ENCODE measurements around the gene UMAD1.
"Not testable (repeated sequence)": the region's sequence is repeated elsewhere in the genome, so short reads cannot be mapped to it uniquely, and the experiment has no call there.

UMAD1 gene

GRCh38 chr7:7652798-7653540 is 12.4 kb downstream of the UMAD1 start:
- no peak for DNase-seq (ENCODE audit: low read depth)

- no peak for DNase-seq (ENCODE audit: low read depth)
Measured at GRCh38 chr7:7653593-7654187, 13.1 kb downstream of the UMAD1 start.

- no peak for DNase-seq (ENCODE audit: low read depth)
Measured at GRCh38 chr7:7654964-7655715, 14.6 kb downstream of the UMAD1 start.

GRCh38 chr7:7656459-7656858 is 15.9 kb downstream of the UMAD1 start:
- not testable (repeated sequence) for DNase-seq (ENCODE audit: low read depth)

- no peak for DNase-seq (ENCODE audit: low read depth)
Measured at GRCh38 chr7:7662527-7662926, 22.0 kb downstream of the UMAD1 start.

GRCh38 chr7:7664291-7664690 is 23.7 kb downstream of the UMAD1 start:
- DNase-seq (ENCODE audit: low read depth), result no peak

- DNase-seq (ENCODE audit: low read depth), result no peak
Measured at GRCh38 chr7:7665031-7665430, 24.5 kb downstream of the UMAD1 start.

- DNase-seq (ENCODE audit: low read depth), result no peak
Measured at GRCh38 chr7:7667187-7667586, 26.6 kb downstream of the UMAD1 start.

- no peak for DNase-seq (ENCODE audit: low read depth)
Measured at GRCh38 chr7:7668706-7669105, 28.2 kb downstream of the UMAD1 start.

GRCh38 chr7:7670490-7670889 is 29.9 kb downstream of the UMAD1 start:
- no peak for DNase-seq (ENCODE audit: low read depth)

- no peak for DNase-seq (ENCODE audit: low read depth)
Measured at GRCh38 chr7:7671361-7671760, 30.8 kb downstream of the UMAD1 start.

- DNase-seq (ENCODE audit: low read depth), result no peak
Measured at GRCh38 chr7:7672545-7673239, 32.1 kb downstream of the UMAD1 start.

GRCh38 chr7:7673240-7673550 is 32.6 kb downstream of the UMAD1 start:
- no peak for DNase-seq (ENCODE audit: low read depth)

- no peak for DNase-seq (ENCODE audit: low read depth)
Measured at GRCh38 chr7:7675686-7676085, 35.1 kb downstream of the UMAD1 start.

- not testable (repeated sequence) for DNase-seq (ENCODE audit: low read depth)
Measured at GRCh38 chr7:7679640-7680039, 39.1 kb downstream of the UMAD1 start.

- peak; percentile 16 for DNase-seq (ENCODE audit: low read depth)
Measured at GRCh38 chr7:7681191-7681935, 40.8 kb downstream of the UMAD1 start.

GRCh38 chr7:7681936-7682329 is 41.4 kb downstream of the UMAD1 start:
- no peak for DNase-seq (ENCODE audit: low read depth)

GRCh38 chr7:7682861-7683260 is 42.3 kb downstream of the UMAD1 start:
- no peak for DNase-seq (ENCODE audit: low read depth)

- no peak for DNase-seq (ENCODE audit: low read depth)
Measured at GRCh38 chr7:7686811-7687508, 46.4 kb downstream of the UMAD1 start.

GRCh38 chr7:7687800-7688199 is 47.2 kb downstream of the UMAD1 start:
- no peak for DNase-seq (ENCODE audit: low read depth)

- no peak for DNase-seq (ENCODE audit: low read depth)
Measured at GRCh38 chr7:7688310-7688709, 47.8 kb downstream of the UMAD1 start.
